ENCODE results near the gene LPP.

Gene LPP

GRCh38 chr3:188486126-188486525, 332.2 kb downstream of the LPP start:
- peaks cover 11 to 16% of the 10 kb centered on the region in 2 donors for H3K9me3 Mint-ChIP-seq
- H3K27ac Mint-ChIP-seq = no peak overlapping the region
- ATAC-seq (no peak), DNase-seq (no peak)
- H3K4me3 Mint-ChIP-seq = no peak overlapping the region
- H3K4me1 Mint-ChIP-seq = peaks cover 5% of the 10 kb centered on the region
- H3K27me3 Mint-ChIP-seq = no peaks in the 10 kb centered on the region

- no peaks in the 10 kb centered on the region for H3K27me3 Mint-ChIP-seq
- no peak for ATAC-seq
- H3K4me1 Mint-ChIP-seq = peaks cover 5% of the 10 kb centered on the region
- H3K27ac Mint-ChIP-seq = no peak overlapping the region
- H3K9me3 Mint-ChIP-seq = peaks cover 2 to 8% of the 10 kb centered on the region in 2 donors
- no peak for DNase-seq
- no peak overlapping the region for H3K4me3 Mint-ChIP-seq
These were observed 333.0 kb downstream of the LPP start for GRCh38 chr3:188486952-188487351.

- Mint-ChIP-seq H3K27ac (no peak overlapping the region), H3K4me3 (no peak overlapping the region), H3K4me1 (peaks cover 5% of the 10 kb centered on the region), H3K27me3 (no peaks in the 10 kb centered on the region), H3K9me3 (peaks cover 0 to 1% of the 10 kb centered on the region in 2 donors)
- no peak for ATAC-seq
- DNase-seq = no peak
These were observed 333.7 kb downstream of the LPP start for GRCh38 chr3:188487652-188488051.

GRCh38 chr3:188488801-188489200, 334.8 kb downstream of the LPP start:
- Mint-ChIP-seq H3K9me3 (no peaks in the 10 kb centered on the region), H3K27ac (no peak overlapping the region), H3K4me3 (no peak overlapping the region), H3K27me3 (no peaks in the 10 kb centered on the region), H3K4me1 (peaks cover 5% of the 10 kb centered on the region)
- ATAC-seq (no peak), DNase-seq (no peak)

GRCh38 chr3:188489639-188490405, 335.9 kb downstream of the LPP start:
- H3K4me3 Mint-ChIP-seq = no peak overlapping the region
- ATAC-seq = no peak
- no peak overlapping the region for H3K27ac Mint-ChIP-seq
- DNase-seq = no peak
- H3K27me3 Mint-ChIP-seq = no peaks in the 10 kb centered on the region
- no peaks in the 10 kb centered on the region for H3K9me3 Mint-ChIP-seq
- peaks cover 5% of the 10 kb centered on the region for H3K4me1 Mint-ChIP-seq

DNA sequence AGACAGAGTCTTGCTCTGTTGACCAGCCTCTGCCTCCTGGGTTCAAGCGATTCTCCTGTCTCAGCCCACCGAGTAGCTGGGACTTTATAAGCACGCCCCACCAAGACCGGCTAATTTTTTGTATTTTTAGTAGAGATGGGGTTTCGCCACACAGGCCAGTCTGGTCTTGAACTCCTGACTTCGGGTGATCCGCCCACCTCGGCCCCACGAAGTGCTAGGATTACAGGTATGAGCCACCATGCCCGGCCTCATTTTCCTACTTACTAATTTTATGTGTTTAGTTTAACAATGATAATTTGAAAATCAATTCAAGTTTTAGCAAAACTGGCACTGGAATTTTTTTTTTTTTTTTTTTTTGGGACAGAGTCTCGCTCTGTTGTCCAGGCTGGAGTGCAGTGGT, 336.5 kb downstream of the LPP start:
- peaks cover 5% of the 10 kb centered on the region for H3K4me1 Mint-ChIP-seq
- no peaks in the 10 kb centered on the region for H3K27me3 Mint-ChIP-seq

DNA sequence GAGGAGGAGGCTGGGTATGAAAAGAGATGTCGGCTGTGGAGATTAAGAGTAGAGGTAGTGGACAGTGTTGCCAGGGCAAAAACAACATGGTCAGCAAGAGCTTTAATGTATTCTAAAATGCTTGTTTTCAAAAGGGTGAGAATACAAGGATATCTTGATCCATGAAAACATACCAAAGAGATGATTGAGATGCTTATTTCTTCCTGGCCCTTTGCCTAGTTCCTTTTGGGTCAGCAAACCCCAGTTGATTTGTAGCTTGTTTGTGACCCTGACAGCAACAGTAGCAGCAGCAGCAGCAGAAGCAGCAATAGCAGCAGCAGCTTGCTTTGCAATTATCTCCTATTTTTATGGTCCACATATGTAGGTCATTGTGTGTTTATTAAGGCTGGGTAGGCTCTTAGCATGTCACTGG, 337.3 kb downstream of the LPP start:
- H3K27me3 Mint-ChIP-seq = no peaks in the 10 kb centered on the region
- ATAC-seq = no peak
- peaks cover 5% of the 10 kb centered on the region for H3K4me1 Mint-ChIP-seq
- H3K4me3 Mint-ChIP-seq = no peak overlapping the region
- H3K27ac Mint-ChIP-seq = no peak overlapping the region
- DNase-seq = no peak
- no peaks in the 10 kb centered on the region for H3K9me3 Mint-ChIP-seq

More for the DNA sequence above, 336.5 kb downstream of the LPP start:
- DNase-seq = no peak
- Mint-ChIP-seq H3K4me3 (no peak overlapping the region), H3K9me3 (no peaks in the 10 kb centered on the region), H3K27ac (no peak overlapping the region)
- no peak for ATAC-seq

DNA sequence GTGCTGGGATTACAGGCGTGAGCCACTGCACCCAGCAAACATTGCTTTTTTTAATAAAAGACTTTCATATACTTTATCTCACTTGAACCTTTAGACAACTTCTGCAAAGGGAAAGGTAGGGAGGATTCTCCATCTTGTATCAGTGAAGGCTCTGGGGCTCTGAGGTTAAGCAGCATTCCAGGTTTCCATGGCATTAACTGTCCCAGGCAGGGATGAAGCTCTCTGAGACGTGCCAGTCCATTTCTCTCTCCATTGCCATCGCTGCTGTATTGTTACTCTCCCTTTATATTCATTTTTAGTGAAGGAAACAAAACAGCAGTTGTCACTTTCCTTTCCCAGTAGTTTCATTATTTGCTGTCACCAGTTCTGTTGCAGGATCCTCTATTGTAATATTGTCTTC, 342.4 kb downstream of the LPP start:
- no peak overlapping the region for H3K4me3 Mint-ChIP-seq
- H3K4me1 Mint-ChIP-seq = no peaks in the 10 kb centered on the region
- no peaks in the 10 kb centered on the region for H3K27me3 Mint-ChIP-seq
- ATAC-seq (no peak), DNase-seq (no peak)
- peaks cover 0 to 6% of the 10 kb centered on the region in 2 donors for H3K9me3 Mint-ChIP-seq
- H3K27ac Mint-ChIP-seq = no peak overlapping the region

DNA sequence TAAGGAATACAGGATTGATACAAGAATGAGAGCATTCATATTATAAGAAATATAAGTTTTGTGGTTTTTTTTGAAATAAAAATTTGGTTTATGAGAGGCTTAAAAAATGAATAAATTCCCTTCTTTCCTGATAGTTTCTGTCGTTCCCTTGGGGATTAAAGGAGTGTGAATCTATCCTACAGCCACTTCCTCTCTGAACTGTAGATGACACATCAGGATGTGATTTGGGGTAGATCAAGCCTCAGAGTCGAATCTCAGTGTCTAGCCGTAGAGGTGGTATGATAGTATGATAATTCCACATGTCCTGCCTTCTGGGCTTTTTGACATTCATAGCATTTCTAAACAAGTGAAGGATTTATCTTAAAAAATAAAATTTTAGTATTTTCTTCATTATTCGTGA, 343.1 kb downstream of the LPP start:
- Mint-ChIP-seq H3K9me3 (peaks cover 1 to 8% of the 10 kb centered on the region in 2 donors), H3K4me3 (no peak overlapping the region)

DNA sequence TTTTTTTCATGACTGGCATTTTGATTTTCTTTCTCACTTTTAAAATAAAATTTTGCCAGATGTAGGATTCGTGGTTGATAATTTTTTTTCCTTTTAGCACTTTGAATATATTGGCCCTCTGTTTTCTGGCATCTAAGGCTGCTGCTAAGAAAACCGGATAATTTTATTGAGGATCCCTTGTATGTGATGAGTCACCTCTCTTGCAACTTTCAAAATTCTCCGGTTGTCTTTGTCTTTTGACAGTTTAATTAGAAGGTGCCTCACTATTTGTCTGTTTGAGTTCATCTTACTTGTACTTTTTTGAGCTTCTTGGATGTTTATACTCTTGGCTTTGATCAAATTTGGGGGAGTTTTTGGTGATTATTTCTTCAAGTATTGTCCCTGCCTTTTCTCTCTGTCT, 349.7 kb downstream of the LPP start:
- Mint-ChIP-seq H3K4me3 (no peak overlapping the region), H3K27ac (no peak overlapping the region), H3K27me3 (no peaks in the 10 kb centered on the region), H3K4me1 (peaks cover 12% of the 10 kb centered on the region), H3K9me3 (peaks cover 29 to 36% of the 10 kb centered on the region in 2 donors)
- DNase-seq (no peak), ATAC-seq (no peak)

More for the DNA sequence above, 343.1 kb downstream of the LPP start:
- Mint-ChIP-seq H3K27ac (no peak overlapping the region), H3K27me3 (no peaks in the 10 kb centered on the region), H3K4me1 (no peaks in the 10 kb centered on the region)
- ATAC-seq (no peak), DNase-seq (no peak)

- ATAC-seq = no peak
These were observed 351.2 kb downstream of the LPP start for GRCh38 chr3:188505151-188505550.

DNA sequence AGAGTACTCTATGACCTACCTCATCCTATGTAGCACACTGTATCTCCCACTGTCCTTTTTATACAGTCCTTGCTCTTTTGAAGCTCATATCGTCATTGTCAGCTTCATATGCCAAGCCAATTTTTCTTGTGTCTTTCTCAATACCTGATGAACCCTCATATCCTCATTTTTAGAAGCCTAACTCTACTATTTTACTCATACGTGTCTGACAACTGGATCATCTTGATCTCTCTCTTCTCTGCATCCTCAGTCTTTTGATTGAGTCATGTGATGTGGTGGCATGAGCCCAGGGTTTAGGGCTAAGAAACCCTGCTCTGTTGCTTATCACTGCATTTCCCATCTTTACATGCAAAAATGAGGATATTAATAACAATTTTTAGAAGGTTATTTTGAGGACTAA, 352.0 kb downstream of the LPP start:
- H3K27me3 Mint-ChIP-seq = no peaks in the 10 kb centered on the region
- H3K9me3 Mint-ChIP-seq = peaks cover 29 to 32% of the 10 kb centered on the region in 2 donors
- ATAC-seq = no peak
- H3K4me1 Mint-ChIP-seq = peaks cover 12% of the 10 kb centered on the region
- DNase-seq = no peak
- H3K4me3 Mint-ChIP-seq = no peak overlapping the region
- no peak overlapping the region for H3K27ac Mint-ChIP-seq

More at GRCh38 chr3:188505151-188505550, 351.2 kb downstream of the LPP start:
- DNase-seq = no peak
- Mint-ChIP-seq H3K27ac (no peak overlapping the region), H3K4me1 (peaks cover 12% of the 10 kb centered on the region), H3K4me3 (no peak overlapping the region), H3K27me3 (no peaks in the 10 kb centered on the region), H3K9me3 (peaks cover 29 to 36% of the 10 kb centered on the region in 2 donors)

GRCh38 chr3:188506446-188506845, 352.5 kb downstream of the LPP start:
- no peak for DNase-seq
- Mint-ChIP-seq H3K27me3 (no peaks in the 10 kb centered on the region), H3K27ac (no peak overlapping the region), H3K4me1 (peaks cover 12% of the 10 kb centered on the region), H3K4me3 (no peak overlapping the region), H3K9me3 (peaks cover 29 to 30% of the 10 kb centered on the region in 2 donors)
- ATAC-seq = no peak

- H3K9me3 Mint-ChIP-seq = peaks cover 25% of the 10 kb centered on the region in 2 donors
- ATAC-seq (no peak), DNase-seq (no peak)
- no peaks in the 10 kb centered on the region for H3K27me3 Mint-ChIP-seq
- H3K4me1 Mint-ChIP-seq = peaks cover 12% of the 10 kb centered on the region
- H3K4me3 Mint-ChIP-seq = no peak overlapping the region
- H3K27ac Mint-ChIP-seq = no peak overlapping the region
These were observed 353.3 kb downstream of the LPP start for GRCh38 chr3:188507244-188507720.

DNA sequence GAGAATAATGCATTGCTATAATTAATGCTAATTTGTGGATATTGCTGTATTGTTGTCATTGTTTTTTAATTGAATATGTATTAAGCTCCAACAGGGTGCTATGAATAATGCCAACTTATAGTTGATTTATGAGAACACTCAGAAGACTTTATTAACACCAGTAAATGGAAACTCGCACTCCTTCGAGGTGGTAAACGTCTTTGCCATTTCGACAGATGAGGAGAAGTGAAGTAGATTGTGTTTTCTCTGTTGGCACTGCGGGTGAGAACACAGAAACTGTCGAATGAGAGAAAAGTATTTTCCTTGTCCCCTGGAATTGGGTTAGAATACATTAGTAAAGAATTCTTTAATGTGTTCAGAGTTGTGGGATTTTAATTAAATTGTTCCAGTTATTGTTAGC, 354.5 kb downstream of the LPP start:
- no peak overlapping the region for H3K4me3 Mint-ChIP-seq
- H3K27me3 Mint-ChIP-seq = no peaks in the 10 kb centered on the region

GRCh38 chr3:188509316-188509715, 355.4 kb downstream of the LPP start:
- ATAC-seq = no peak
- no peak for DNase-seq
- no peaks in the 10 kb centered on the region for H3K27me3 Mint-ChIP-seq
- H3K4me1 Mint-ChIP-seq = peaks cover 12% of the 10 kb centered on the region
- H3K27ac Mint-ChIP-seq = no peak overlapping the region
- peaks cover 13 to 16% of the 10 kb centered on the region in 2 donors for H3K9me3 Mint-ChIP-seq
- H3K4me3 Mint-ChIP-seq = no peak overlapping the region

More for the DNA sequence above, 354.5 kb downstream of the LPP start:
- Mint-ChIP-seq H3K27ac (no peak overlapping the region), H3K4me1 (peaks cover 12% of the 10 kb centered on the region), H3K9me3 (peaks cover 21 to 23% of the 10 kb centered on the region in 2 donors)
- DNase-seq (no peak), ATAC-seq (no peak)
